ENCODE data around the gene COG1. TPM values are rescaled to one million over a fixed set of nuclear protein-coding genes. Genes with fewer than 3 reads are reported as not detected.
A peak's percentile ranks its signal among the peaks of the same experiment; 100 is the strongest.

The COG1 gene
- total and polyA plus RNA-seq, 2 donors (not counting 3 experiments of a cell fraction or from before 2014, with no cell fraction given): 26.2 to 39.0 TPM

- Histone ChIP-seq H3K4me3 (replicated peaks in 1 of 3; ENCODE audit: insufficient read depth in 1 of 3, low read depth in 1 of 3, low read length in 3 of 3) (no peak overlapping the region), H3K27me3 (ENCODE audit: control insufficient read depth in 2 of 2, insufficient read depth in 2 of 2, low read length in 2 of 2) (no peaks in the 10 kb centered on the region), H3K9me1 (replicated peaks; ENCODE audit: control insufficient read depth, extremely low read depth, insufficient read depth, low read length) (no peaks in the 10 kb centered on the region), H3K9me3 (replicated peaks; ENCODE audit: control insufficient read depth, insufficient read depth, low read length) (no peaks in the 10 kb centered on the region), H3K79me2 (ENCODE audit: control insufficient read depth, insufficient read depth, low read length) (no peaks in the 10 kb centered on the region), H2AFZ (ENCODE audit: low read depth, low read length) (no peak overlapping the region), H4K20me1 (replicated peaks; ENCODE audit: control insufficient read depth, extremely low read depth, insufficient read depth, low read length) (no peaks in the 10 kb centered on the region), H3K9ac (replicated peaks; ENCODE audit: extremely low read depth, insufficient read depth, low read length) (no peak overlapping the region), H3K36me3 (ENCODE audit: control insufficient read depth in 2 of 2, extremely low read depth in 1 of 2, insufficient read depth in 2 of 2, low read length in 2 of 2) (peaks cover 0 to 5% of the 10 kb centered on the region in 2 experiments), H3K4me1 (ENCODE audit: control insufficient read depth, extremely low read depth, insufficient read depth, low read length) (no peaks in the 10 kb centered on the region), H3K4me2 (ENCODE audit: insufficient read depth, low read length) (no peak overlapping the region), H3K27ac (ENCODE audit: insufficient read depth, low read depth, low read length) (no peak overlapping the region)
- BruUV-seq (replicated peaks): no TSS peak
- dilution Hi-C loops (cut with MboI; ENCODE audit: extremely low pct_ligation_motif_present, low sequenced_read_pairs): no loop called here
- ChIA-PET CTCF (interaction anchor here (1.1 to 7.4 kb wide), 6 partner anchors 9 to 691 kb away, joined by 3 to 73 read pairs (median 11); a partner anchor contains a TSS), POLR2A (no interaction called here)
- FAIRE-seq: no peak
- TF ChIP-seq POLR2AphosphoS5 (IDR thresholded peaks at IDR 0.05; ENCODE audit: insufficient read depth, low read depth, low read length) (no peak), CTCF (IDR thresholded peaks at IDR 0.05; ENCODE audit: extremely low read depth in 1 of 2, insufficient read depth in 1 of 2, low read depth in 1 of 2, low read length in 2 of 2) (no peak), MYC (IDR thresholded peaks at IDR 0.05; ENCODE audit: low read depth, low read length) (no peak), MAX (IDR thresholded peaks at IDR 0.05; ENCODE audit: insufficient read depth, insufficient read length) (no peak), GATA2 (IDR thresholded peaks at IDR 0.05; ENCODE audit: insufficient read depth, insufficient read length, low read depth, low read length) (no peak), EZH2 (IDR thresholded peaks at IDR 0.05; ENCODE audit: borderline replicate concordance, low read depth, low read length, severe bottlenecking) (no peak)
- intact Hi-C loops (cut with micrococcal nuclease): loop anchor here (1.0 kb wide), 2 partner anchors 56 to 520 kb away; no protein-coding TSS in a partner anchor
- peak; percentile 29 for DNase-seq (ENCODE audit: low read depth, low spot score)
Measured at GRCh38 chr17:73247726-73248125, 54.9 kb downstream of the COG1 start.

All from endothelial cell of umbilical vein (primary cell).